B cell (primary cell): ENCODE data around the gene UBR7.
"Not testable (repeated sequence)": the region's sequence is repeated elsewhere in the genome, so short reads cannot be mapped to it uniquely, and the experiment has no call there.

Experiments used
- EZH2 ChIP-seq: IDR thresholded peaks from 2 replicates; pipeline ENCODE4 v1.6.1; 2012; ENCODE audit warnings: borderline replicate concordance, low read depth, mild to moderate bottlenecking, moderate library complexity, low read length; ENCODE audit not compliant: insufficient read depth, poor library complexity, severe bottlenecking
- TF ChIP-seq, protein P1 (sequence below): fragments of 200-600 bp; IDR thresholded peaks from one replicate; pipeline ENCODE4 v1.8.0; 2022; ENCODE audit warnings: antibody characterized with exemption, mild to moderate bottlenecking

DNA sequence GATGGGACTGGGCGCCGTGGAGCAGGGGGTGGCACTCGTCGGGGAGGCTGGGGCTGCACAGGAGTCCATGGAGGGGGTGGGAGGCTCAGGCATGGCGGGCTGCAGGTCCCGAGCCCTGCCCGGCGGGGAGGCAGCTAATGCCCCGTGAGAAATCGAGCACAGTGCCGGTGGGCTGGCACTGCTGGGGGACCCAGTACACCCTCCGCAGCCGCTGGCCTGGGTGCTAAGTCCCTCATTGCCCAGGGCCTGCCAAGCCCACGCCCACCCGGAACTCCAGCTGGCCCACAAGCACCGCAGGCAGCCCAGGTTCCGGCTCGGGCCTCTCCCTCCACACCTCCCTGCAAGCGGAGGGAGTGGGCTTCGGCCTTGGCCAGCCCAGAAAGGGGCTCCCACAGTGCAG, 36.9 kb upstream of the UBR7 start:
- TF ChIP-seq, protein P1, sequence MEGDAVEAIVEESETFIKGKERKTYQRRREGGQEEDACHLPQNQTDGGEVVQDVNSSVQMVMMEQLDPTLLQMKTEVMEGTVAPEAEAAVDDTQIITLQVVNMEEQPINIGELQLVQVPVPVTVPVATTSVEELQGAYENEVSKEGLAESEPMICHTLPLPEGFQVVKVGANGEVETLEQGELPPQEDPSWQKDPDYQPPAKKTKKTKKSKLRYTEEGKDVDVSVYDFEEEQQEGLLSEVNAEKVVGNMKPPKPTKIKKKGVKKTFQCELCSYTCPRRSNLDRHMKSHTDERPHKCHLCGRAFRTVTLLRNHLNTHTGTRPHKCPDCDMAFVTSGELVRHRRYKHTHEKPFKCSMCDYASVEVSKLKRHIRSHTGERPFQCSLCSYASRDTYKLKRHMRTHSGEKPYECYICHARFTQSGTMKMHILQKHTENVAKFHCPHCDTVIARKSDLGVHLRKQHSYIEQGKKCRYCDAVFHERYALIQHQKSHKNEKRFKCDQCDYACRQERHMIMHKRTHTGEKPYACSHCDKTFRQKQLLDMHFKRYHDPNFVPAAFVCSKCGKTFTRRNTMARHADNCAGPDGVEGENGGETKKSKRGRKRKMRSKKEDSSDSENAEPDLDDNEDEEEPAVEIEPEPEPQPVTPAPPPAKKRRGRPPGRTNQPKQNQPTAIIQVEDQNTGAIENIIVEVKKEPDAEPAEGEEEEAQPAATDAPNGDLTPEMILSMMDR, result not testable (repeated sequence)
- TF ChIP-seq EZH2, result not testable (repeated sequence)
